ENCODE measurements around the gene B3GNT4. TPM values are rescaled to one million over a fixed set of nuclear protein-coding genes. Genes with fewer than 3 reads are reported as not detected.
A peak's percentile ranks its signal among the peaks of the same experiment; 100 is the strongest.

Gene B3GNT4
- total and polyA plus RNA-seq, 4 experiments from 2014 or later = 0.10 to 1.4 (median 0.93) TPM; not detected in 1

DNA sequence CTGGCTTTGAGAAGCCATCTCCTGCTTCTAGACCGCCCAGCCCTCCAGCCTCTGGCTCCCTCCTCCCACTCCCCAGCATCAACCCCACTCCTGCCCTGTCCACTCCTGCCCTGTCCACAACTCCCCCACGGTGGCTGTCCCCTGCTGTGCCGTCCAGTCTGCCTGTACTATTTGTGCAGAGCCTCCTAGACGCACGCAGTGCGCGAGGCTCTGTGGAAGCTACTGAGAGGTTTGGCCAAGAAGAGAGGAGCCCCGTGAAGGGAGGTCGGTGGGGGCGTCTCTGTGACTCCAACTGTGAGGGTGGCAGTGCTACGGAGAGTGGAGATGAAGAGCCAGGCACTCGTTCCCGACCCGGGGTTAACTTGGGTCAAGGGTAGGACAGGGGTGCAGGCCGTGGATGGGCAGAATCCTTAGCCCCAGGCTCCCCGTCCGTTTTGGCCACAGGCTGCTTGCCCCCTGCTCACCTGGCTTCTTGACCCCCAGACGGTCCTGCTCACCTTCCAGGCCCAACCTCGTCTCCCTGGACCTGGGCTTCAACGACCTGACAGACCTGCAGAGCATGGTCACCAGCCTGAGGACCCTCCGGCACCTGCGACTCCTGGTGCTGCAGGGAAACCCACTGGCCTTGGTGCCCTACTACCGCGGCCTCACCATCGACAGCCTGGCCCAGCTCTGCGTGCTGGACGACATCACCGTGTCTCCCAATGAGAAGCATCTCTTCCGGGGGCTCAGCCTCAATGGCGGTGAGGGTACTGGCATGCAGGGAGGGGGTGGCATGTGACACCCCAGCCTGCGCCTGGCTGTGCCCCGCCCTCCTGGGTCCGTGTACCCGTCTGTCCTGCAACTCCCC, 13.7 kb upstream of the B3GNT4 start:
- Mint-ChIP-seq H3K4me3 (no peak overlapping the region), H3K27ac (peak overlapping the region in 1 of 7 donors; percentile 56), H3K9me3 (peaks cover 0 to 2% (median 0%) of the 10 kb centered on the region in 8 donors), H3K4me1 (peaks cover 0 to 4% (median under 1%) of the 10 kb centered on the region in 4 donors), H3K36me3 (no peaks in the 10 kb centered on the region), H3K27me3 (peaks cover 2 to 4% of the 10 kb centered on the region in 2 donors)
- CTCF ChIA-PET (ENCODE audit: partially characterized antibody) = interaction anchor here (0.7 to 2.5 kb wide), 5 partner anchors 58 to 396 kb away, joined by 4 to 14 read pairs (median 6); partner anchors contain the start of genes CFAP251 and RHOF
- Histone ChIP-seq H3K27ac (ENCODE audit: low read depth, low read length) (no peak overlapping the region), H3K4me1 (ENCODE audit: insufficient read depth, low read length) (no peaks in the 10 kb centered on the region), H3K4me3 (ENCODE audit: low read length in 2 of 2) (no peak overlapping the region), H3K36me3 (ENCODE audit: insufficient read depth, low read length) (no peaks in the 10 kb centered on the region), H3K27me3 (ENCODE audit: insufficient read depth, low read length) (no peaks in the 10 kb centered on the region), H3K9me3 (ENCODE audit: control insufficient read depth in 1 of 2, low read length in 2 of 2) (no peaks in the 10 kb centered on the region)
- intact Hi-C loops (cut with micrococcal nuclease) = no loop called here
- POLR2A ChIA-PET (ENCODE audit: partially characterized antibody) = no interaction called here
- DNase-seq = no peak

DNA sequence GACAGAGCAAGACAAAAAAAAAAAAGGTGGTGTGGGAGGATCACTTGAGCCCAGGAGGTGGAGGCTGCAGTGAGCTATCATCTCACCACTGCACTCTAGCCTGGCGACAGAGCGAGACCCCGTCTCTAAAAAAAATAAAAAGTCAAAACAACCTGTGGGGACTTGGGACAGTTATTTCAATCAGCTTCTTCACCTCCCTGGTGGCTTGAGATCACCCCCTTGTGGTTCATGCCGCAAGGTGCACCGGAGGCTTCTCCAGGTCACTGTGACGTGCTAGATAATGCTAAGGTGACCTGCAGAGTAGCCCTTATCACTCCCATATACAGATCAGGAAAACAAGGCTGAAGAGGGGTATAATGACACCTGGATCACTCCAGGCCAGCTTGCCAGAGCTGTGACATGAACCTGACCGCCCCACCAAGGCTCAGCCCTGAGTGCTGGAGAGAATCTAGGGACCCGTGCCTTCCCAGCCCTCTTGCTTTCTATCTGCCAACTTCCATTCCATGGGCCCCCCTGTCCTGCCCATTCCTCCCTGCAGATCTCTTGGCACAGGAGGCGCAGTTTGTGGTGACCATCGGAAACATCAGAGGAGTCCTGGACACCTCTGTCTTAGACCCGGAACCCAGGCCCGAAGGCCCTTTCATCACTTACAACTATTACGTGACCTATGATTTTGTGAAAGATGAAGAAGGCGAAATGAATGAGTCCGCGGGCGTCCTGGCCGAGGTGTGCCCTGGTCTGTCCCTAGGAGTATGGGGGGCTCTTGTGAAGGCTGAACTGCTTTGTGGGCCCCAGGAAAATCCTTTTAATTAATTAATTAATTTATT, 12.5 kb upstream of the B3GNT4 start:
- Histone ChIP-seq H3K36me3 (ENCODE audit: insufficient read depth, low read length) (no peaks in the 10 kb centered on the region), H3K27me3 (ENCODE audit: insufficient read depth, low read length) (no peaks in the 10 kb centered on the region), H3K4me3 (ENCODE audit: low read length in 2 of 2) (no peak overlapping the region), H3K4me1 (ENCODE audit: insufficient read depth, low read length) (no peaks in the 10 kb centered on the region), H3K27ac (ENCODE audit: low read depth, low read length) (no peak overlapping the region), H3K9me3 (ENCODE audit: control insufficient read depth in 1 of 2, low read length in 2 of 2) (no peaks in the 10 kb centered on the region)
- POLR2A ChIA-PET (ENCODE audit: partially characterized antibody) = no interaction called here
- DNase-seq = peak; percentile 45 to 60 (median 59)
- Mint-ChIP-seq H3K4me3 (no peak overlapping the region), H3K27ac (no peak overlapping the region), H3K27me3 (peaks cover 2% of the 10 kb centered on the region in 2 donors), H3K9me3 (peaks cover 0 to 11% (median 5%) of the 10 kb centered on the region in 8 donors), H3K4me1 (peaks cover 0 to 4% (median under 1%) of the 10 kb centered on the region in 4 donors), H3K36me3 (peaks cover 0 to 6% of the 10 kb centered on the region in 2 donors)
- CTCF ChIA-PET (ENCODE audit: partially characterized antibody) = interaction anchor here (0.6 to 2.5 kb wide), 9 partner anchors 20 to 654 kb away, joined by 3 to 14 read pairs (median 4); partner anchors contain the start of genes CFAP251 and RHOF
- intact Hi-C loops (cut with micrococcal nuclease) = loop anchor here (1.0 kb wide), 2 partner anchors 60 to 137 kb away; no protein-coding TSS in a partner anchor

GRCh38 chr12:122192441-122192840, 11.1 kb upstream of the B3GNT4 start:
- H3K4me3 ChIP-seq (ENCODE audit: low read length in 2 of 2) = no peak overlapping the region
- no peak for DNase-seq
- H3K4me1 ChIP-seq (ENCODE audit: insufficient read depth, low read length) = no peaks in the 10 kb centered on the region

GRCh38 chr12:122194804-122195203, 8.7 kb upstream of the B3GNT4 start:
- Mint-ChIP-seq H3K9me3 (peaks cover 0 to 11% (median 5%) of the 10 kb centered on the region in 8 donors), H3K4me1 (peaks cover 0 to 11% (median 2%) of the 10 kb centered on the region in 4 donors), H3K27ac (no peak overlapping the region), H3K27me3 (peaks cover 9 to 16% of the 10 kb centered on the region in 2 donors), H3K36me3 (peaks cover 0 to 6% of the 10 kb centered on the region in 2 donors), H3K4me3 (peak overlapping the region in 1 of 8 donors; percentile 21)
- H3K36me3 ChIP-seq (ENCODE audit: insufficient read depth, low read length) = no peaks in the 10 kb centered on the region
- ChIA-PET POLR2A (ENCODE audit: partially characterized antibody) (no interaction called here), CTCF (ENCODE audit: partially characterized antibody) (interaction anchor here (1.8 kb wide), 1 partner anchor 10 kb away, joined by 4 read pairs; no protein-coding TSS in a partner anchor)
- no peaks in the 10 kb centered on the region for H3K4me1 ChIP-seq (ENCODE audit: insufficient read depth, low read length)
- H3K27me3 ChIP-seq (ENCODE audit: insufficient read depth, low read length) = no peaks in the 10 kb centered on the region
- no peaks in the 10 kb centered on the region for H3K9me3 ChIP-seq (ENCODE audit: control insufficient read depth in 1 of 2, low read length in 2 of 2)
- no peak overlapping the region for H3K27ac ChIP-seq (ENCODE audit: low read depth, low read length)
- DNase-seq = no peak
- no peak overlapping the region for H3K4me3 ChIP-seq (ENCODE audit: low read length in 2 of 2)
- intact Hi-C loops (cut with micrococcal nuclease) = no loop called here

More at GRCh38 chr12:122192441-122192840, 11.1 kb upstream of the B3GNT4 start:
- ChIA-PET CTCF (ENCODE audit: partially characterized antibody) (interaction anchor here (0.8 to 2.5 kb wide), 3 partner anchors 13 to 138 kb away, joined by 3 to 14 read pairs (median 3); no protein-coding TSS in a partner anchor), POLR2A (ENCODE audit: partially characterized antibody) (no interaction called here)
- peaks cover 0 to 11% (median 5%) of the 10 kb centered on the region in 8 donors for H3K9me3 Mint-ChIP-seq
- Histone ChIP-seq H3K36me3 (ENCODE audit: insufficient read depth, low read length) (no peaks in the 10 kb centered on the region), H3K9me3 (ENCODE audit: control insufficient read depth in 1 of 2, low read length in 2 of 2) (no peaks in the 10 kb centered on the region), H3K27ac (ENCODE audit: low read depth, low read length) (no peak overlapping the region), H3K27me3 (ENCODE audit: insufficient read depth, low read length) (no peaks in the 10 kb centered on the region)
- H3K27me3 Mint-ChIP-seq = peaks cover 4 to 8% of the 10 kb centered on the region in 2 donors
- H3K36me3 Mint-ChIP-seq = peaks cover 0 to 6% of the 10 kb centered on the region in 2 donors
- H3K4me1 Mint-ChIP-seq = peaks cover 0 to 8% (median 1%) of the 10 kb centered on the region in 4 donors
- H3K27ac Mint-ChIP-seq = no peak overlapping the region
- intact Hi-C loops (cut with micrococcal nuclease) = no loop called here
- no peak overlapping the region for H3K4me3 Mint-ChIP-seq

DNA sequence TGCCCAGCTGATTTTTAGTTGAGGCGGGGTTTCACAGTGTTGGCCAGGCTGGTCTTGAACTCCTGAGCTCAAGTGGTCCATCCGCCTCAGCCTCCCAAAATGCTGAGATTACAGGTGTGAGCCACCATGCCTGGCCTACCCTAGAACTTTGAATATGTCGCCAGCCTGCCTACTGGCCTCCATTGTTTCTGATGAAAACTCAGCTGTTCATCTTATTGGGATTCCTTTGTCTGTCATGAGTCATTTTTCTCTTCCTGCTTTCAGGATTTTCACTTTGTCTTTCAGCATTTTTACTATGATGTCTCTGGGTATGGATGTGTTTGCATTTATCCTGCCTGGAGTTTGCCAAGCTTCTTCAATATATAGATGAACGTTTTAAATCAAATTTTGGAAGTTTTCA, 8.1 kb upstream of the B3GNT4 start:
- Mint-ChIP-seq H3K27ac (no peak overlapping the region), H3K4me3 (no peak overlapping the region), H3K27me3 (peaks cover 9 to 17% of the 10 kb centered on the region in 2 donors), H3K36me3 (peaks cover 0 to 6% of the 10 kb centered on the region in 2 donors), H3K4me1 (peaks cover 0 to 11% (median 2%) of the 10 kb centered on the region in 4 donors), H3K9me3 (peaks cover 0 to 11% (median 5%) of the 10 kb centered on the region in 8 donors)
- H3K4me3 ChIP-seq (ENCODE audit: low read length in 2 of 2) = no peak overlapping the region
- no peak for DNase-seq
- intact Hi-C loops (cut with micrococcal nuclease) = no loop called here
- H3K27me3 ChIP-seq (ENCODE audit: insufficient read depth, low read length) = no peaks in the 10 kb centered on the region
- H3K4me1 ChIP-seq (ENCODE audit: insufficient read depth, low read length) = no peaks in the 10 kb centered on the region
- H3K9me3 ChIP-seq (ENCODE audit: control insufficient read depth in 1 of 2, low read length in 2 of 2) = no peaks in the 10 kb centered on the region
- H3K36me3 ChIP-seq (ENCODE audit: insufficient read depth, low read length) = no peaks in the 10 kb centered on the region
- ChIA-PET CTCF (ENCODE audit: partially characterized antibody) (interaction anchor here (1.8 kb wide), 1 partner anchor 9 kb away, joined by 4 read pairs; no protein-coding TSS in a partner anchor), POLR2A (ENCODE audit: partially characterized antibody) (interaction anchor here (1.2 kb wide), 1 partner anchor 9 kb away, joined by 3 read pairs; no protein-coding TSS in a partner anchor)
- no peak overlapping the region for H3K27ac ChIP-seq (ENCODE audit: low read depth, low read length)

DNA sequence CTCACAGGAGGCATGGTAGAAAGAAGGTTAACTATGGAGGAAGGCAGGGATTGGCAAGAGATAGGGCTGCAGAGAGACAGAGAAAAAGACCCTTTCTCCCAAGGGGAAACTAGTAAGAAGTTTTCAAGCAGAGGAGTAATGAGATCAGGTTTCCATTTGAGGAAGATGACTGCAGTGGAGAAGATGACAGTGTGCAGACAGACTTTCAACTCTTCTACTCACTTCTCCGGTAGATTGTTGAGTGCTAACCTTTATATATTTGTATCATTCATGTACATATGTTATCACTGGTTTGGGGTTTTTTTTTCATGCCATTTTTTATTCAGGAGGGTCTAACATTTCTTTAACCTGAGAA, 5.9 kb upstream of the B3GNT4 start:
- Histone ChIP-seq H3K4me3 (ENCODE audit: low read length in 2 of 2) (no peak overlapping the region), H3K9me3 (ENCODE audit: control insufficient read depth in 1 of 2, low read length in 2 of 2) (no peaks in the 10 kb centered on the region), H3K4me1 (ENCODE audit: insufficient read depth, low read length) (peaks cover 3% of the 10 kb centered on the region), H3K27me3 (ENCODE audit: insufficient read depth, low read length) (no peaks in the 10 kb centered on the region), H3K27ac (ENCODE audit: low read depth, low read length) (no peak overlapping the region), H3K36me3 (ENCODE audit: insufficient read depth, low read length) (no peaks in the 10 kb centered on the region)
- CTCF ChIA-PET (ENCODE audit: partially characterized antibody) = no interaction called here
- intact Hi-C loops (cut with micrococcal nuclease) = no loop called here
- Mint-ChIP-seq H3K27me3 (peaks cover 7 to 17% of the 10 kb centered on the region in 2 donors), H3K4me1 (peaks cover 1 to 7% (median 2%) of the 10 kb centered on the region in 4 donors), H3K4me3 (peak overlapping the region in 2 of 8 donors; percentile 0 to 25), H3K36me3 (peaks cover 0 to 6% of the 10 kb centered on the region in 2 donors), H3K9me3 (peaks cover 0 to 11% (median 5%) of the 10 kb centered on the region in 8 donors), H3K27ac (peak overlapping the region in 1 of 7 donors; percentile 9)
- POLR2A ChIA-PET (ENCODE audit: partially characterized antibody) = no interaction called here
- DNase-seq = no peak
